Stimulated activated CD8-positive, alpha-beta memory T cell treated with anti-CD3 and anti-CD28 coated beads, Interleukin-7, amount 100 ng/mL, for 4 hours (primary cell): ENCODE results near the gene CCL4.
"Not testable (repeated sequence)": the region's sequence is repeated elsewhere in the genome, so short reads cannot be mapped to it uniquely, and the experiment has no call there.

Experiments used
- DNase-seq, 2 donors: peaks; one replicate each; pipeline ENCODE4 v3.0.0-alpha.2; 2020; ENCODE audit warnings: low read depth in 2 of 2

CCL4 gene

GRCh38 chr17:36117505-36118382, 14.1 kb downstream of the CCL4 start:
- no peak for DNase-seq

GRCh38 chr17:36118477-36119353, 15.1 kb downstream of the CCL4 start:
- no peak for DNase-seq

GRCh38 chr17:36120221-36120620, 16.6 kb downstream of the CCL4 start:
- DNase-seq = no peak

- DNase-seq = not testable (repeated sequence)
These were observed 17.5 kb downstream of the CCL4 start for GRCh38 chr17:36121099-36121498.

DNA sequence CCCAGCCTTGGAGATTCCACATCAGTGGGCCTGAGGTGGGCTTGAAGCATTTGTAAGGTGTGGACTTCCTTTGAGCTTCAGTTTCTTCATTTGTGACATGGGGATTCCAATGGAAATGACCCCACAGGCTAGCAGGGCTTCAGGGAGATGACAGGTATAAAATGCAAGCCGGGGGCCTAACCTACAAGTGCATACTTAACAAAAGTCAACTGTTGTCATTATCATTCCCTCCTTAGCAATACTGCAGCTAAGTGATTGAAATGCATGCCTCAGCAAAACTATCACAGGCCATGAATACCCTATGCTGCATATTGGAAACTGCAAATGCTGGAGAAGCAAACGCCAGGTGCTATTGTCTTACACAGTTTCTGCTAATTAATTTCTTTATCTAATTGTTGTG, 19.8 kb downstream of the CCL4 start:
- DNase-seq = no peak

GRCh38 chr17:36124879-36125824, 21.5 kb downstream of the CCL4 start:
- no peak for DNase-seq

DNA sequence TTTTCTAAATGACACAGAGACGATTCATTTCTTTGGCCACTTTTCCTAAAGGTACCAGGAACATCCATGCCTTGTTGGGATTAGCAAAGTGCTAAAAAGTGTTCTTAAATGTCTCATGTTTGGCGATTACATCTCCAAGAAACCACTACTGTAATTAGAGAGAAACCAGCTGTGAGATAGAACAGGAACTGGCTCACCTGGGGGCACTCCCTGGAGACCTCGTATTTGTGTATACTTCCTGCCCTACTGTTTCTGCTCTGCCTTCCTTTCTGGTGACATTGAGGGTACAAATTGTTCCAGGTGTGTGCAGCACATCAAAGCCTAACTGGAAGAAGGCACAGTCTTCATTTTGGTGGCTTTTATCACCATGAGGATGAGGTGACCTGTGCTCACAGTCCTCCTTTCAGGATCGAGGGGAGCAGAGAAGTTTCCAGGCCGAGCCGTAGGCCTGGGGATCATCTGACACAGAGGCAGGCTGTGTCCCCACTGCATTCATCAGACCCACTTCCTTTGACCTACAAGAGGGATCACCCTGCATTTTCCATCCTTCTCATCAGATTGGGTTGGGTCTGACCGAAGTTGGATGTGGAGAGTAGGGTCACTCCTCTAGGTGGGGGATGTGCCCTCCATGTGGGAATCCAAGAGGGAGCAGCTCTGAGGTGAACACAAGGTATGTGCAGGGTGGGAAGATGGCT, 23.7 kb downstream of the CCL4 start:
- no peak for DNase-seq

DNA sequence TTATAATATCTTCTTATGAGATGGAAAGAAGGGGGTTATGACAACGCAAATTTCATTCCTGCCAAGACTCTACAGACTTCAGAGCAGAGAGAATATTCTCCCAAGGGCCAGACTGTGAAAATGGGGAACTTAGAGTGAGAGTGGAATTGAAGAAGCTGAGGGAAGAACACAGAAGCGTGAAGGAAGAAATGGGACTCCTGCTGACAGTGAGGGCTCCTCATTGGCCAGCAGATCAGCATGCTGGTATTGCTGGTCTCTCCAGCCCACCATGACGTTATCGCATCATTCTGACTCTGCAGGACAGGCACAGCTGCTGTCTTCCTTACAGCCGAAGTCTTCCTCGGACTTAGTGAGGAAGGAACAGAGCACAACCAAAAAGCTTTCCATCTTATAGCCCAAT, 24.3 kb downstream of the CCL4 start:
- no peak for DNase-seq

GRCh38 chr17:36128411-36128978, 24.9 kb downstream of the CCL4 start:
- no peak for DNase-seq

DNA sequence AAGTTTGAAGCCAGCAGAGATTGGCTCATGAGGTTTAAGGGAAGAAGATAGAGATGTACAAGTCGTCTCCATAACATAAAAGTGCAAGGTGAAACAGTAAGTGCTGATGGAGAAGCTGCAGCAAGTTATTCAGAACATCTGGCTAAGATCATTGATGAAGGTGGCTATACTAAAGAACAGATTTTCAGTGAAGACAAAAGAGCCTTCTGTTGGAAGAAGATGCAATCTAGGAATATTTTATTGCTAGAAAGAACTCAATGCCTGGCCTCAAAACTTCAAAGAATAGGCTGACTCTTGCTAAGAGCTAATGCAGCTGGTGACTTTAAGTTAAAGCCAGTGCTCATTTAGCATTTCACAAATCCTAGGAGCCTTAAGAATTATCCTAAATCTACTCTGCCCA, 26.0 kb downstream of the CCL4 start:
- DNase-seq = no peak

- no peak for DNase-seq
These were observed 26.7 kb downstream of the CCL4 start for GRCh38 chr17:36130346-36130745.

DNA sequence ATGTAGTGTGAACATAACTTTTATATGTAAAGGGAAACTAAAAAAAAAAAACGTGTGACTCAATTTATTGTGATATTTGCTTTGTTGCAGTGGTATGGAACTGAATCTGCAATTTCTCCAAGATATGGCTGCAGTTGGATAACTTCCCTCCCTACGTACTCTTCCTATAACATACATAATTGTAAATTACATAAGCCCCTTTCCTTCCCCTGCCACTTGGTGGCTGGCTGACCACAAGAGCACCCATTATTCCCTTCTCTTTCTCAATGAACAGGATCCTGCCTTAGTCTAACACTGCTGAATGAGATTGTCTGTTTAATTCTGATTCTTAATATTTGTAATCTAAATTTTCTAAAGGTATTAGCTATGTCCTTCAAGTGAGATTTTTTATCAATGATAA, 27.8 kb downstream of the CCL4 start:
- no peak for DNase-seq

- no peak for DNase-seq
These were observed 28.3 kb downstream of the CCL4 start for GRCh38 chr17:36131931-36132330.

GRCh38 chr17:36132421-36132831, 28.8 kb downstream of the CCL4 start:
- DNase-seq = no peak

- DNase-seq = no peak
These were observed 30.1 kb downstream of the CCL4 start for GRCh38 chr17:36133602-36134236.

- DNase-seq = no peak
These were observed 31.8 kb downstream of the CCL4 start for GRCh38 chr17:36135465-36135864.

DNA sequence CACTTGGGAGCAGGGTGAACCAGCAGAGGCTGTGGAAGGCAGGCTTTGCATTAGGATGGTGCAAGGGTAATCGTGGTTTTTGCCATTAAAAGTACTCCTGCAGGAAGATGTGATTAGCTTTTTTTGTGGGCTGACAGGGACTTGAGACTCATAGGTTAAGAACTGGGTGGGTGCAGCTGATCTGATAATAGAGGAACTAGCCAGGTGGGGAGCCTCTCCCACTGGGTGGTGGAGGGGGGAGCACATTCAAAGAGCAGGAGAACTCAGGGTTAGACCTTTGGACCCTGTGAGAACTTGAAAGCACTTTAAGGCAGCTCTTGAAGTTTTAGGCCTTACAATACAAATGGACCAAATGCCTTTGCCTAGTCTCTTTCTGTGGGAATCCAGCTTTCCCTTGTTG, 32.4 kb downstream of the CCL4 start:
- DNase-seq = no peak

GRCh38 chr17:36136439-36136838, 32.8 kb downstream of the CCL4 start:
- DNase-seq = no peak

DNA sequence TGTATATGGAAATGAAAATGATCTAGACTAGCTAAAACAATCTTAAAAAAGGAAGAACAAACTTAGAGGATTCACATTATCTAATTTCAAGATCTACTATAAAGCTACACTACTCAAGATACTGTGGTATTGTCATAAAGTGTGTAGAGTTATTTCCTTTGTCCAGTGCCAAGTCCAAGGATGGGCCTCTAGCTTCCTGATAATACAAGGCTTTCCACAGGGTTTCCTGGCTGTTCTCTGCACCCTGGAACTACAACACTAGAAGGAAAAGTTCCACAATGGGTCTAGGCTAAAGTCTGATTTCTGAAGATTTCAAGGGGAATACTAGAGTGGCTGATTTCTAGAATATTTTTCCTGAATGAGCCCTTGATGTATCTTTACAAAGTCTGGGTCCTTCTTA, 38.6 kb downstream of the CCL4 start:
- no peak for DNase-seq

DNA sequence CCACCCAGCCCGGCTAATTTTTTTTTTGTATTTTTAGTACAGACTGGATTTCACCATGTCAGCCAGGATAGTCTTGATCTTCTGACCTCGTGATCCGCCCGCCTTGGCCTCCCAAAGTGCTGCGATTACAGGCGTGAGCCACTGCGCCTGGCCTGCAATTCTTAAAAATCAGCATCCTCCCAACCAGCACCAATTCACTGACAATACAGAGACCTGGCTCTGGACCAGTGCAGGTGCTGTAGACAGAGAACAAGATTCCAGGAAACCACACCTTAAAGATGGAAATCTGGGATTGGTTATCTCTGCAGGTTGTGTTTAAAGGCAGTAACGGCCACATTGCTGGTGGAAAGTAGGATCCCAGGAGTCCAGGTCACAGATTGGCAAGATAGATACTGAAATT, 39.2 kb downstream of the CCL4 start:
- no peak for DNase-seq
